Chondrocyte (in vitro differentiated cells): Measurements from ENCODE around the gene NEDD8. TPM values are rescaled to one million over a fixed set of nuclear protein-coding genes. Genes with fewer than 3 reads are reported as not detected.
"Not testable (repeated sequence)": the region's sequence is repeated elsewhere in the genome, so short reads cannot be mapped to it uniquely, and the experiment has no call there.

Source experiments
- DNase-seq: peaks from one replicate; pipeline ENCODE4 v3.0.0; 2021; ENCODE audit warnings: mixed read lengths, low spot score
- H3K27ac Mint-ChIP-seq: one replicate; pipeline ENCODE4 v1.8.0; 2021; ENCODE audit warnings: mild to moderate bottlenecking, moderate library complexity, mixed read lengths; ENCODE audit not compliant: unreplicated experiment
- H3K27me3 Mint-ChIP-seq: 2 replicates; pipeline ENCODE4 v1.8.0; 2021; ENCODE audit warnings: low read depth, mixed read lengths
- H3K36me3 Mint-ChIP-seq: 2 replicates; pipeline ENCODE4 v1.8.0; 2021; ENCODE audit warnings: low read depth, mixed read lengths
- H3K4me1 Mint-ChIP-seq: 2 replicates; pipeline ENCODE4 v1.8.0; 2021; ENCODE audit warnings: low read depth, mild to moderate bottlenecking, mixed read lengths
- H3K4me3 Mint-ChIP-seq: one replicate; pipeline ENCODE4 v1.8.0; 2021; ENCODE audit warnings: mild to moderate bottlenecking, moderate library complexity, mixed read lengths; ENCODE audit not compliant: unreplicated experiment
- H3K9me3 Mint-ChIP-seq: 2 replicates; pipeline ENCODE4 v1.8.0; 2021; ENCODE audit warnings: low read depth, mixed read lengths
- total RNA-seq: library from RNA; stranded (reverse); gene quantifications from 3 replicates; pipeline ENCODE4 v1.2.1, GENCODE V29; 2021
- TF ChIP-seq, protein P1 (sequence below): fragments of 200-600 bp; sonication (generic); IDR thresholded peaks from 2 replicates; pipeline ENCODE4 v1.5.0; 2021; ENCODE audit warnings: antibody characterized with exemption, mild to moderate bottlenecking, moderate library complexity

The NEDD8 gene
- total RNA-seq, 1 donor from 2014 or later: 154 TPM

DNA sequence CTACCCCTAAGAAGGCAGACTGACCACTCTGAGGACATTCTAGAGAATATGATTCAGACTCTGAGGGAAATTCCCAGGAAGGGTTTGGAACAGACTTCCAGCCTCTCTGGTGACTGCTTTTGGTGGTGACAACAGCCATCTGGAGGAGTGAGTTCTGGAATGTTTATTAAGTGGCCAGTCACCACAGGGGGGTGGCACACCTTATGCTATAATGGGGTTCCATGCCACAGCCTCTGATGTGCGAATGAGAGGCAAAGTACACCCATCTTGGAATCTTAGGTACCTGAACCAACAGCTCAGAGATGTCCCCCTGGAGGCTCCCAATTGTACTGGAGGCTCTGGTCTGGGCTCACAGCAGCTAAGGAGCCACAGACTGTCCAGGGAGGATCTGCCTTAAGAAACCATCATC is 19.7 kb upstream of the NEDD8 start:
- Mint-ChIP-seq H3K27me3 (no peaks in the 10 kb centered on the region), H3K4me3 (no peak overlapping the region), H3K36me3 (peaks cover 8% of the 10 kb centered on the region), H3K4me1 (peaks cover 18% of the 10 kb centered on the region), H3K27ac (peak overlapping the region; percentile 65), H3K9me3 (no peaks in the 10 kb centered on the region)
- peak; percentile 15 for DNase-seq
- TF ChIP-seq, protein P1, sequence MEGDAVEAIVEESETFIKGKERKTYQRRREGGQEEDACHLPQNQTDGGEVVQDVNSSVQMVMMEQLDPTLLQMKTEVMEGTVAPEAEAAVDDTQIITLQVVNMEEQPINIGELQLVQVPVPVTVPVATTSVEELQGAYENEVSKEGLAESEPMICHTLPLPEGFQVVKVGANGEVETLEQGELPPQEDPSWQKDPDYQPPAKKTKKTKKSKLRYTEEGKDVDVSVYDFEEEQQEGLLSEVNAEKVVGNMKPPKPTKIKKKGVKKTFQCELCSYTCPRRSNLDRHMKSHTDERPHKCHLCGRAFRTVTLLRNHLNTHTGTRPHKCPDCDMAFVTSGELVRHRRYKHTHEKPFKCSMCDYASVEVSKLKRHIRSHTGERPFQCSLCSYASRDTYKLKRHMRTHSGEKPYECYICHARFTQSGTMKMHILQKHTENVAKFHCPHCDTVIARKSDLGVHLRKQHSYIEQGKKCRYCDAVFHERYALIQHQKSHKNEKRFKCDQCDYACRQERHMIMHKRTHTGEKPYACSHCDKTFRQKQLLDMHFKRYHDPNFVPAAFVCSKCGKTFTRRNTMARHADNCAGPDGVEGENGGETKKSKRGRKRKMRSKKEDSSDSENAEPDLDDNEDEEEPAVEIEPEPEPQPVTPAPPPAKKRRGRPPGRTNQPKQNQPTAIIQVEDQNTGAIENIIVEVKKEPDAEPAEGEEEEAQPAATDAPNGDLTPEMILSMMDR: peak; percentile 34

DNA sequence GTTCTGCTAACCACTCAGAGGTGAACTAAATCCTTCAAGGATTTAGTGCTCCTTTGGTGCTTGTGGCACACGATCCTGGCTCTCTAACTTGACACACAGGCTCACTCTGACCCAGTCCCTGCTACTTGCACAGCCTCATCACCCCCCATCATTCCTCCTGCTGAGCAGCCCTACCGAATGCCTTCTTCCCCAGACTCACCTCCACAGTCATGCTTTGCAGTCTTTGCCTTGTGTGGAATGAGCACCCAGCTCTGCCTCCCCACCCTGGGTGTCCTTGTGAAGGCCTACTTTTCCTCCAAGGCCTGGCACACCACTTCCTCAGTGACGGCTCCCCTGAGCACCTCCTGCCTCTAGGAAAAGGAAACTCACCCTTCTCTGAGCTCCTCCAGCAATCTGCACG is 18.2 kb upstream of the NEDD8 start:
- H3K27ac Mint-ChIP-seq: no peak overlapping the region
- TF ChIP-seq, protein P1: no peak
- peaks cover 8% of the 10 kb centered on the region for H3K36me3 Mint-ChIP-seq
- no peaks in the 10 kb centered on the region for H3K9me3 Mint-ChIP-seq
- no peak overlapping the region for H3K4me3 Mint-ChIP-seq
- DNase-seq: no peak
- H3K4me1 Mint-ChIP-seq: peaks cover 12% of the 10 kb centered on the region
- H3K27me3 Mint-ChIP-seq: no peaks in the 10 kb centered on the region

DNA sequence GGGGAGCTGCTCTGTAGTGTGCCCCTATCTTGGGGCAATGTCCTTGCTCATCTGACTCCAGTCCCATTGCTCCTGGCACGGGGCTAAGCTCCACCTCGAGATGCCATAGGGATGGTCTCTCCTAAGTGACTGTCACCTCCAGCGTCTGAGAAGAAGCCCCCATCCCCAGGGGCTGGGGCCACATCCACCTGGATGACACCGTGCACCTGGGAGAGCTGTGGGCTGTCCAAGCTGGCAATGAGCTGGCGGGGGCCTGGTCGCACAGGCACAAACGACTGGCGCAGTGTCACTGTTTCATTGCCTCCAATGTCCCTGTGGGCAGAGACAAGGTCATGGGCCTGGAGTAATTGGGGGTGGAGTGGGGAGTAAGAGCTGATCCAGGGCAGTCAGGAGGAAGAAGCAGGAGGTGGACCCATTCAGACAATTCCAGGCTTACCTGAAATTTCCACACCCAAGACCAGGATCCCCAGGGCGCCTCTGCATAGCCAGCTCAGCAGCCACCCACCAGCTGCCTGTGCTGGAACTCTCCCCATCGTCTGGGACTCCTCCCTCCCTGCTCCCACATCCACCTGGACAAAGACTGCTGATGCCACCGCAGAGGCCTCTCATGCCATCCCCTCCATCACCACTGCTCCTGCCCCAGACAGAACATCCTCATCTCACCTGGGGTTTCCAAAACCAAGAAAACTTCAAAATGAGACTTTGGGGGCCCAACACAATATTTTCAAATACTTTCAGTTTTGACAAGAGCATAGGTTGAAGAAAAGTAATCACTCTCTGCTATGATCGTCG is 17.3 kb upstream of the NEDD8 start:
- no peak overlapping the region for H3K4me3 Mint-ChIP-seq
- TF ChIP-seq, protein P1: no peak
- no peaks in the 10 kb centered on the region for H3K27me3 Mint-ChIP-seq
- peaks cover 6% of the 10 kb centered on the region for H3K36me3 Mint-ChIP-seq
- H3K9me3 Mint-ChIP-seq: no peaks in the 10 kb centered on the region
- no peak overlapping the region for H3K27ac Mint-ChIP-seq
- no peak for DNase-seq
- peaks cover 12% of the 10 kb centered on the region for H3K4me1 Mint-ChIP-seq

DNA sequence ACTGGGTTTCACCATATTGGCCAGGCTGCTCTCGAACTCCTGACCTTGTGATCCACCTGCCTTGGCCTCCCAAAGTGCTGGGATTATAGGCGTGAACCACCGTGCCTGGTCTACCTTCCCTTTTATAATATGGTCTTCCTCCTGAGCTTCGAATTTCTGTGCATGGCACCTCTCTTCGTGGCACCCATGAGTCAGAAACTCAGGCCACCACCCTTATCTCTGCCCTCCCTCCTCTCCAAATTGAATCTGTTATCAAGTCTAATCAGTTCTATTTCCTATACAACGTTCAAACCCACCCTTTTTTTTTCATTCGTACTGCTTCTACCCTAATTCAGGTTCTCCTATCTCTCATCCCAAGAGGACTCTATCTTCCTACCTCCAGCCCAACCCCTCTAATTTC is 15.3 kb upstream of the NEDD8 start:
- Mint-ChIP-seq H3K4me1 (peaks cover 22% of the 10 kb centered on the region), H3K9me3 (no peaks in the 10 kb centered on the region), H3K36me3 (peaks cover 4% of the 10 kb centered on the region), H3K27me3 (no peaks in the 10 kb centered on the region), H3K4me3 (no peak overlapping the region), H3K27ac (no peak overlapping the region)
- no peak for DNase-seq
- TF ChIP-seq, protein P1: no peak

DNA sequence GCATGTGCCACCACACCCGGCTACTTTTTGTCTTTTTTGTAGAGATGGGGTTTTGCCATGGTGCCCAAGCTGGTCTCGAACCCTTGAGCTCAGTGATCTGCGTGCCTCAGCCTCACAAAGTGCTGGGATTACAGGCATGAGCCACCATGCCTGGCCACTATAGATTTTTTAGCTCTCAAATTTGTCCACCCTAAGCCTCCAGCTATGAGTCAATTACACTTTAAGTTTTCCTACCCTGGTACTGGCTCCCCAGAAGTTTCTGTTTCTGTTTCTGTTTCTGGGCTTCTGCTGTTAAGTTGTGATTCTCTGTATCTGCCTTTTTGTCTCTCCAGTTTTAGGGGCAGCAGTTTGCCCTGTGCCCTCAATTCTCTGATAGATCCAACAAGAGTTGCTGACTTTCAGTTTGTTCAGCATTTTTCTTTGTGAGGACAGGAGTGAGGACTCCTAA is 14.6 kb upstream of the NEDD8 start:
- Mint-ChIP-seq H3K4me3 (no peak overlapping the region), H3K27me3 (no peaks in the 10 kb centered on the region), H3K36me3 (peaks cover 4% of the 10 kb centered on the region), H3K9me3 (no peaks in the 10 kb centered on the region), H3K27ac (no peak overlapping the region), H3K4me1 (peaks cover 15% of the 10 kb centered on the region)
- TF ChIP-seq, protein P1: no peak
- DNase-seq: peak; percentile 25

DNA sequence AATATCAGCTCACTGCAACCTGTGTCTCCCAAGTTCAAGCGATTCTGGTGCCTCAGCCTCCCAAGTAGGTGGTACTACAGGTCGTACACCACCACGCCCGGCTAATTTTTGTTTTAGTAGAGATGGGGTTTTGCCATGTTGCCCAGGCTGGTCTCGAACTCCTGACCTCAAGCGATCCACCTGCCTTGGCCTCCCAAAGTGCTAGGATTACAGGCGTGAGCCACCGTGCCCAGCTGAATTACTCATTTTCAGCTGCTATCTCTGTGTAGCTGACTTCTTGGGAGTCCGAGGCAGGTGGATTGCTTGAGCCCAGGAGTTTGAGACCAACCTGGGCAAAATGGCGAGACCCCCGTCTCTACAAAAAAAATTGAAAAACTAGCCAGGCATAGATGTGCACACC is 13.2 kb upstream of the NEDD8 start:
- peaks cover 20% of the 10 kb centered on the region for H3K4me1 Mint-ChIP-seq
- not testable (repeated sequence) for H3K27me3 Mint-ChIP-seq, H3K9me3 Mint-ChIP-seq, H3K4me3 Mint-ChIP-seq, H3K36me3 Mint-ChIP-seq, H3K27ac Mint-ChIP-seq
- peak; percentile 37 for DNase-seq
